Smooth muscle cell (in vitro differentiated cells): ENCODE data around the gene MTMR10. TPM values are rescaled to one million over a fixed set of nuclear protein-coding genes. Genes with fewer than 3 reads are reported as not detected.

Experiments used
- DNase-seq: peaks from one replicate; lab custom pipeline; 2025; ENCODE audit not compliant: unreplicated experiment; lab: John Stamatoyannopoulos, UW
- H2AFZ ChIP-seq: fragments of 200-600 bp; sonication (generic); 2 replicates; pipeline ENCODE4 v1.6.0; 2016; ENCODE audit warnings: antibody characterized with exemption, low read depth, mild to moderate bottlenecking
- H3F3A ChIP-seq: fragments of 200-600 bp; sonication (generic); 2 replicates; pipeline ENCODE4 v1.6.0; 2017; ENCODE audit warnings: antibody characterized with exemption, low read depth
- H3K27ac ChIP-seq: fragments of 200-600 bp; sonication (generic); 2 replicates; pipeline ENCODE4 v1.5.1; 2016; ENCODE audit warnings: low read depth, mild to moderate bottlenecking
- H3K27me3 ChIP-seq: fragments of 200-600 bp; sonication (generic); 2 replicates; pipeline ENCODE4 v1.6.1; 2016; ENCODE audit warnings: low read depth, mild to moderate bottlenecking
- H3K36me3 ChIP-seq: fragments of 200-600 bp; sonication (generic); 2 replicates; pipeline ENCODE4 v1.5.1; 2016; ENCODE audit warnings: low read depth
- H3K4me1 ChIP-seq: fragments of 200-600 bp; sonication (generic); 2 replicates; pipeline ENCODE4 v1.5.1; 2016; ENCODE audit warnings: low read depth
- H3K4me2 ChIP-seq: fragments of 200-600 bp; sonication (generic); 2 replicates; pipeline ENCODE4 v1.6.0; 2016; ENCODE audit warnings: mild to moderate bottlenecking
- H3K4me3 ChIP-seq: fragments of 200-600 bp; sonication (generic); 2 replicates; pipeline ENCODE4 v1.5.1; 2016; ENCODE audit warnings: mild to moderate bottlenecking
- H3K79me2 ChIP-seq: fragments of 200-600 bp; sonication (generic); 2 replicates; pipeline ENCODE4 v1.6.0; 2016; ENCODE audit warnings: low read depth, mild to moderate bottlenecking
- H3K9ac ChIP-seq: fragments of 200-600 bp; sonication (generic); 2 replicates; pipeline ENCODE4 v1.6.0; 2016; ENCODE audit warnings: low read depth
- H3K9me3 ChIP-seq: fragments of 200-600 bp; sonication (generic); replicated peaks from 2 replicates; pipeline ENCODE4 v1.5.1; 2016; ENCODE audit warnings: low read depth
- H4K20me1 ChIP-seq: fragments of 200-600 bp; sonication (generic); 2 replicates; pipeline ENCODE4 v1.6.0; 2016; ENCODE audit warnings: low read depth
- WGBS: methylation state at CpG from one replicate; pipeline ENCODE4 v1.1.7; 2016; ENCODE audit warnings: low lambda C conversion rate; 5-methylcytosine and 5-hydroxymethylcytosine counted together
- polyA plus RNA-seq: library from polyadenylated mRNA; unstranded; fragments of >200 nt; fragmentation: Nextera tagmentation; extraction: Ambion mirVana; gene quantifications from 2 replicates; pipeline ENCODE4 v1.2.1, GENCODE V29; 2016
- total RNA-seq: library from RNA; depleted of rRNA; stranded (reverse); fragments of >200 nt; gene quantifications from 2 replicates; pipeline ENCODE4 v1.2.3, GENCODE V29; 2014
- TF ChIP-seq, protein P1 (sequence below): fragments of 200-600 bp; sonication (generic); IDR thresholded peaks from 2 replicates; pipeline ENCODE4 v1.5.1; 2017; ENCODE audit warnings: borderline replicate concordance, mild to moderate bottlenecking, antibody characterized with exemption; ENCODE audit not compliant: insufficient read depth, poor library complexity, severe bottlenecking

MTMR10 gene
- total and polyA plus RNA-seq, 2 experiments from 2014 or later = 11.6 to 24.9 TPM

DNA sequence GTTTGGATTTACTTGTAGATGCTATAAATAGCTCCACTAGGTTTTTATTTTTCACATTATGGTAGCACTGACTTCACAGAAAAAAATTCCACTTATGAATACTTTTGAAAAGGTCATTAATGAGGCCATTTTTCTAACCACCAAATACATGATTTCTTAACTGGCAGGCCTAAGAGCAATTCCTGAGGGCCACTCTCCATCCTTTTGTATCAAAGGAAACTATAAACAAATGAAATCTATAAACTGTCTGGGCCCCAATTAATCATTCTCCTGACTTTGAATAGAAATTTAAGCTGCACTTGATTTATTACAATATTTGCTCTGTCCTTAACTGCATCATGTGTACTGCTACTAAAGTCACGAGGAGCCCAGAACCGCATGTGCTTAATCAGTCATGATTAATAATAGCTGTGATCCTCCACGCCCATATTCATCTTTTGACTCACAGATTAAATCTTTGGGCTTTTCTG lies 25.1 kb upstream of the MTMR10 start:
- H3K36me3 ChIP-seq = peaks cover 4% of the 10 kb centered on the region
- no peak for DNase-seq
- no peaks in the 10 kb centered on the region for H4K20me1 ChIP-seq
- no peaks in the 10 kb centered on the region for H3F3A ChIP-seq
- no peak overlapping the region for H3K4me2 ChIP-seq
- H3K4me1 ChIP-seq = no peaks in the 10 kb centered on the region
- H3K9me3 ChIP-seq = peaks cover 5% of the 10 kb centered on the region
- H3K4me3 ChIP-seq = no peak overlapping the region
- no peaks in the 10 kb centered on the region for H3K79me2 ChIP-seq
- H3K9ac ChIP-seq = no peak overlapping the region
- H2AFZ ChIP-seq = no peak overlapping the region
- H3K27me3 ChIP-seq = no peaks in the 10 kb centered on the region
- WGBS = 89% methylated on average over 3 of the region's 3 CpGs
- H3K27ac ChIP-seq = no peak overlapping the region
- TF ChIP-seq, protein P1, sequence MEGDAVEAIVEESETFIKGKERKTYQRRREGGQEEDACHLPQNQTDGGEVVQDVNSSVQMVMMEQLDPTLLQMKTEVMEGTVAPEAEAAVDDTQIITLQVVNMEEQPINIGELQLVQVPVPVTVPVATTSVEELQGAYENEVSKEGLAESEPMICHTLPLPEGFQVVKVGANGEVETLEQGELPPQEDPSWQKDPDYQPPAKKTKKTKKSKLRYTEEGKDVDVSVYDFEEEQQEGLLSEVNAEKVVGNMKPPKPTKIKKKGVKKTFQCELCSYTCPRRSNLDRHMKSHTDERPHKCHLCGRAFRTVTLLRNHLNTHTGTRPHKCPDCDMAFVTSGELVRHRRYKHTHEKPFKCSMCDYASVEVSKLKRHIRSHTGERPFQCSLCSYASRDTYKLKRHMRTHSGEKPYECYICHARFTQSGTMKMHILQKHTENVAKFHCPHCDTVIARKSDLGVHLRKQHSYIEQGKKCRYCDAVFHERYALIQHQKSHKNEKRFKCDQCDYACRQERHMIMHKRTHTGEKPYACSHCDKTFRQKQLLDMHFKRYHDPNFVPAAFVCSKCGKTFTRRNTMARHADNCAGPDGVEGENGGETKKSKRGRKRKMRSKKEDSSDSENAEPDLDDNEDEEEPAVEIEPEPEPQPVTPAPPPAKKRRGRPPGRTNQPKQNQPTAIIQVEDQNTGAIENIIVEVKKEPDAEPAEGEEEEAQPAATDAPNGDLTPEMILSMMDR = no peak

DNA sequence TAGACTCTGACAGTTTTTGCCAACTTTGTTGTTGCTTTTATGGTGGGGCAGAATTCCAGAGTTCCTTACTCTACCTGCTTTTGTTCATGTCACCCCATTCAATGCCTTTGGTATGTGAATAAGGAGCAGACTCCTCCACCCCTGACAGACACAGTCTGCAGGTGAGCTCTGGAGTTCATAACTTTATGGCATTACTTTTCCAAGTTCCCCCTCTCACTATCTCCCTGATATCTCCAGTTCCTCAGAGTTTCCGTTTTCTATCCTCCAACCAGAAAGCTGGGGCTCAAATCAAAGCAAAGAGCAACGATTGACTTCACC lies 23.1 kb upstream of the MTMR10 start:
- no peak overlapping the region for H3K9ac ChIP-seq
- no peak overlapping the region for H2AFZ ChIP-seq
- no peaks in the 10 kb centered on the region for H3K79me2 ChIP-seq
- peaks cover 5% of the 10 kb centered on the region for H3K9me3 ChIP-seq
- H3K27ac ChIP-seq = no peak overlapping the region
- TF ChIP-seq, protein P1 = no peak
- H3K4me2 ChIP-seq = no peak overlapping the region
- H3K4me3 ChIP-seq = no peak overlapping the region
- H3F3A ChIP-seq = no peaks in the 10 kb centered on the region
- DNase-seq = no peak
- peaks cover 4% of the 10 kb centered on the region for H3K36me3 ChIP-seq
- no peaks in the 10 kb centered on the region for H3K4me1 ChIP-seq
- WGBS = 56% methylated on average over 2 of the region's 2 CpGs
- no peaks in the 10 kb centered on the region for H3K27me3 ChIP-seq
- no peaks in the 10 kb centered on the region for H4K20me1 ChIP-seq

DNA sequence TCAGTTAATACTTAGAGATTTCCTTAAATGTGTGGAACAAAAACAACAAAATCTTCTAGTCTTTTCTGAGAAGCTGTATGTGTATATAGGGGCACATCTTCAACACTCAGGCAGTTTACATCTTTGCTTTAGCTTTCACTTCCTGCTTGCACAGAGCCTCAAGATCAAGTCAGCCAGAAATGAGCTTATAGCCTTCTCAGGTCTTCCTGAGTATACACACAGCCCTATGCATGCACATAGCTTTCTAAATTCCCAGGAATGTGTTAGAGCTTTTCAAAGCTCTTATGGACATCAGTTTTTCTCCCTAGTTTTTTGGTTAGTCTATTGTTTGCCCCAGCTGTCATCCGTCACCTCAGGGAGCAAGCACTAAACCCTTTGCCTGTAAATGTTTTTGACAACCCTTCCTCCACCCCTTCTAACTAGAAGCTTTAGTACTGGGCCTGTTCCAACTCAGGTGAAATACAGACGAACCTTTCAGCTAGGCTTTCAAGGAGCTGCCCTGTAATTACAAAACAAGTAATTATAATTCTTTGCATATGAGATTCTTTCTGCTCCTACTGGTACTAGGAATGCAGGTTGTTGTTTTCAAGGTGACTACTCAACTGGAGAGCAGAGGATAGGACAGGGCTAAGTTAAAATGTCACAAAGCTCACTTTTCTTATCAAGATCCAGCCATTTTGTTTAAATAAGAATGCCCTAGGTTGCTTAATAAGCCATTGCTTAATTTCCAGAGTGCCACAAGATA lies 22.6 kb upstream of the MTMR10 start:
- TF ChIP-seq, protein P1 = no peak
- Histone ChIP-seq H3K9ac (no peak overlapping the region), H3K27me3 (no peaks in the 10 kb centered on the region), H3K9me3 (peaks cover 5% of the 10 kb centered on the region), H3K4me3 (no peak overlapping the region), H3K27ac (peak overlapping the region; percentile 7), H3K79me2 (no peaks in the 10 kb centered on the region), H2AFZ (peak overlapping the region; percentile 26), H3F3A (no peaks in the 10 kb centered on the region), H4K20me1 (no peaks in the 10 kb centered on the region), H3K4me2 (no peak overlapping the region), H3K36me3 (peaks cover 4% of the 10 kb centered on the region), H3K4me1 (no peaks in the 10 kb centered on the region)
- DNase-seq = no peak
- 51% methylated on average over 2 of the region's 2 CpGs for WGBS

DNA sequence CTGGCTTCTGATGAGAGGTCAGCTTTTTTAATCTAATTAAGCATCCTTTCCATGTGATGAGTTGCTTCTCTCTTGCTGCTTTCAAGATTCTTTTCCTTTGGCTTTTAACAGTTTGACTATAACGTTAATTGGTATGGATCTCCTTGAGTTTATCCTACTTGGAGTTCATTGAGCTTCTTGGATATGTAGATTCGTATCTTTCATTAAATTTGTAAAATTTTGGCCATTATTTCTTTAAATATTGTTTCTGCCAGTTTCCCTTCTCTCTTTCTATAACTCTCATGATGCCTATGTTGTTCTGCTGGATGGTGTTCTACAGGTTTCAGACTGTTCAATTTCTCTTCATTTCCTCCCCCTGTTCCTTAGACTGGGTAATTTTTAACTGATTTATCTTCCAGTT lies 21.0 kb upstream of the MTMR10 start:
- TF ChIP-seq, protein P1 = no peak
- 93% methylated on average over 2 of the region's 2 CpGs for WGBS
- H3K9ac ChIP-seq = no peak overlapping the region
- peaks cover 5% of the 10 kb centered on the region for H3K9me3 ChIP-seq
- no peak overlapping the region for H3K4me2 ChIP-seq
- H3K27me3 ChIP-seq = no peaks in the 10 kb centered on the region
- H3F3A ChIP-seq = no peaks in the 10 kb centered on the region
- no peak overlapping the region for H2AFZ ChIP-seq
- DNase-seq = no peak
- H3K4me3 ChIP-seq = no peak overlapping the region
- no peaks in the 10 kb centered on the region for H3K79me2 ChIP-seq
- H3K4me1 ChIP-seq = no peaks in the 10 kb centered on the region
- H4K20me1 ChIP-seq = no peaks in the 10 kb centered on the region
- no peak overlapping the region for H3K27ac ChIP-seq
- peaks cover 4% of the 10 kb centered on the region for H3K36me3 ChIP-seq
